Nephron (organoid): Measurements from ENCODE around the gene ALOX12.
A peak's percentile ranks its signal among the peaks of the same experiment; 100 is the strongest.
"Not testable (repeated sequence)": the region's sequence is repeated elsewhere in the genome, so short reads cannot be mapped to it uniquely, and the experiment has no call there.

Experiments
- H3K27ac Mint-ChIP-seq, 3 experiments: 2 replicates each; pipeline ENCODE4 v1.8.0; 2020; ENCODE audit warnings: mixed read lengths in 3 of 3, mild to moderate bottlenecking in 2 of 3, moderate library complexity in 1 of 3
- H3K27me3 Mint-ChIP-seq: 2 replicates; pipeline ENCODE4 v1.8.0; 2021; ENCODE audit warnings: low read depth, mild to moderate bottlenecking, moderate library complexity, mixed read lengths
- H3K36me3 Mint-ChIP-seq: 2 replicates; pipeline ENCODE4 v1.8.0; 2020; ENCODE audit warnings: low read depth, mixed read lengths
- H3K4me1 Mint-ChIP-seq: 2 replicates; pipeline ENCODE4 v1.8.0; 2020; ENCODE audit warnings: mixed read lengths
- H3K4me3 Mint-ChIP-seq, 3 experiments: 2 replicates each; pipeline ENCODE4 v1.8.0; 2020; ENCODE audit warnings: mild to moderate bottlenecking in 3 of 3, mixed read lengths in 3 of 3, moderate library complexity in 2 of 3
- H3K9me3 Mint-ChIP-seq: 2 replicates; pipeline ENCODE4 v1.8.0; 2020; ENCODE audit warnings: mixed read lengths
- TF ChIP-seq, protein P1 (sequence below), 3 experiments: fragments of 200-600 bp; sonication (generic); IDR thresholded peaks; one replicate each; pipeline ENCODE4 v1.5.0; 2021; ENCODE audit warnings: antibody characterized with exemption in 3 of 3; ENCODE audit not compliant: unreplicated experiment in 3 of 3

Gene ALOX12, protein sequence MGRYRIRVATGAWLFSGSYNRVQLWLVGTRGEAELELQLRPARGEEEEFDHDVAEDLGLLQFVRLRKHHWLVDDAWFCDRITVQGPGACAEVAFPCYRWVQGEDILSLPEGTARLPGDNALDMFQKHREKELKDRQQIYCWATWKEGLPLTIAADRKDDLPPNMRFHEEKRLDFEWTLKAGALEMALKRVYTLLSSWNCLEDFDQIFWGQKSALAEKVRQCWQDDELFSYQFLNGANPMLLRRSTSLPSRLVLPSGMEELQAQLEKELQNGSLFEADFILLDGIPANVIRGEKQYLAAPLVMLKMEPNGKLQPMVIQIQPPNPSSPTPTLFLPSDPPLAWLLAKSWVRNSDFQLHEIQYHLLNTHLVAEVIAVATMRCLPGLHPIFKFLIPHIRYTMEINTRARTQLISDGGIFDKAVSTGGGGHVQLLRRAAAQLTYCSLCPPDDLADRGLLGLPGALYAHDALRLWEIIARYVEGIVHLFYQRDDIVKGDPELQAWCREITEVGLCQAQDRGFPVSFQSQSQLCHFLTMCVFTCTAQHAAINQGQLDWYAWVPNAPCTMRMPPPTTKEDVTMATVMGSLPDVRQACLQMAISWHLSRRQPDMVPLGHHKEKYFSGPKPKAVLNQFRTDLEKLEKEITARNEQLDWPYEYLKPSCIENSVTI

DNA sequence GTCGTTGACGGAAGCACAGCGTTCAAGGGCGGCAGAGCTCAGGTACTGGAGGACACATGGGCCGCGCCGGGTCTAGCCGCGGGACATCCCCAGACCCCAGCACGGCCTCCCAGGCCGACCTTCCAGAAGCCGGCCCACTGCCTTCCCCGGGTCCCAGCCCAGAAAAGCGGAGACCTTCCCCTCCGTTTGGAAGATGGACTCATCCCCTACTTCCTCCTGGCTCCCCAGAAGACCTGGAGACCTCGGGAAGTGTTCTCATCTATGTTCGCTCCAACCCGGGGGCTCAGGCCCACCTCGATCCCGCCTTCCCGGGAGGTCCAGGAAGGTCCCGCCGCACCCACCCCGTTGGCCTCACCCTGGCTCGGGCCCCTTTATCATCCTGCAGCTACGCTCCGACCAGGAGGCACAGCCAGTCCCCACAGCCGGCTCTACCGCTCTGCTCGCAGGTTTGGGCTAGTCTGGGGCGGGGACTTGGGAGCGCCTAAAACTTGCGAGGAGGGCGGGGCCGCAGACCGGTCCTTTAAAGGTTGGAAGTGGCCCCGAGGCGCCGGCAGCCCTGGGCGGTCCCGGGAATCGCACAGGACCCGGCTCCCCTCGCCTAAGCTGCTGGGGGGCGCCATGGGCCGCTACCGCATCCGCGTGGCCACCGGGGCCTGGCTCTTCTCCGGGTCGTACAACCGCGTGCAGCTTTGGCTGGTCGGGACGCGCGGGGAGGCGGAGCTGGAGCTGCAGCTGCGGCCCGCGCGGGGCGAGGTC lies at the start of gene ALOX12:
TSS of gene ALOX12 (plus strand) at position 550 of the 756 bp plus-strand sequence. CDS start at position 619, 69 bp downstream.
- H3K4me3 Mint-ChIP-seq = peak within 1 kb of the TSS; percentile 41 to 70 (median 61)
- H3K4me1 Mint-ChIP-seq = peaks cover 6% of the 10 kb centered on the region
- H3K36me3 Mint-ChIP-seq = peaks cover 38% of the 10 kb centered on the region

DNA sequence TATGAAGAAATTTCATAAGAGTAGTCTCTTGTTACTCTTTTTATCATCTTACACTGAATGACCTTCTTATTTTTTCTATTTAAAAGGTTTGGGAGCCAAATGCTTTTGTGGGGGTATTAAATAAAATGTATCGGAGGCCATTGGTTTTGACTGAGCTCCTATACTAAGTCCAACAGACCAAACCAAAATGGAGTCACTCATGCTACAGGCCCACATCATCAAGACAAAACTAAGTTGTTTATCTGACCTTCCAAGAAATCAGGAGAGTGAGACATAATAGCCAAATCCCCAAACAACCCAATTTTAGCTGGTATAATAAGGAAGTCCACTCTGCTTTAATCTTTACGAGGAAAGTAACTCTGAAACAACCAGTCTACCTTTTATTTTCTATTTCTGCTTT lies 48.1 kb upstream of the ALOX12 start:
- Mint-ChIP-seq H3K4me3 (no peak overlapping the region), H3K9me3 (no peaks in the 10 kb centered on the region), H3K27ac (no peak overlapping the region)

More for the DNA sequence above, at the start of gene ALOX12:
- no peaks in the 10 kb centered on the region for H3K9me3 Mint-ChIP-seq
- no peak within 1 kb of the TSS for H3K27ac Mint-ChIP-seq
- peaks cover 17% of the 10 kb centered on the region for H3K27me3 Mint-ChIP-seq
- TF ChIP-seq, protein P1, sequence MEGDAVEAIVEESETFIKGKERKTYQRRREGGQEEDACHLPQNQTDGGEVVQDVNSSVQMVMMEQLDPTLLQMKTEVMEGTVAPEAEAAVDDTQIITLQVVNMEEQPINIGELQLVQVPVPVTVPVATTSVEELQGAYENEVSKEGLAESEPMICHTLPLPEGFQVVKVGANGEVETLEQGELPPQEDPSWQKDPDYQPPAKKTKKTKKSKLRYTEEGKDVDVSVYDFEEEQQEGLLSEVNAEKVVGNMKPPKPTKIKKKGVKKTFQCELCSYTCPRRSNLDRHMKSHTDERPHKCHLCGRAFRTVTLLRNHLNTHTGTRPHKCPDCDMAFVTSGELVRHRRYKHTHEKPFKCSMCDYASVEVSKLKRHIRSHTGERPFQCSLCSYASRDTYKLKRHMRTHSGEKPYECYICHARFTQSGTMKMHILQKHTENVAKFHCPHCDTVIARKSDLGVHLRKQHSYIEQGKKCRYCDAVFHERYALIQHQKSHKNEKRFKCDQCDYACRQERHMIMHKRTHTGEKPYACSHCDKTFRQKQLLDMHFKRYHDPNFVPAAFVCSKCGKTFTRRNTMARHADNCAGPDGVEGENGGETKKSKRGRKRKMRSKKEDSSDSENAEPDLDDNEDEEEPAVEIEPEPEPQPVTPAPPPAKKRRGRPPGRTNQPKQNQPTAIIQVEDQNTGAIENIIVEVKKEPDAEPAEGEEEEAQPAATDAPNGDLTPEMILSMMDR (IDR thresholded peaks at IDR 0.05; ENCODE audit: unreplicated experiment in 3 of 3) = no peak

DNA sequence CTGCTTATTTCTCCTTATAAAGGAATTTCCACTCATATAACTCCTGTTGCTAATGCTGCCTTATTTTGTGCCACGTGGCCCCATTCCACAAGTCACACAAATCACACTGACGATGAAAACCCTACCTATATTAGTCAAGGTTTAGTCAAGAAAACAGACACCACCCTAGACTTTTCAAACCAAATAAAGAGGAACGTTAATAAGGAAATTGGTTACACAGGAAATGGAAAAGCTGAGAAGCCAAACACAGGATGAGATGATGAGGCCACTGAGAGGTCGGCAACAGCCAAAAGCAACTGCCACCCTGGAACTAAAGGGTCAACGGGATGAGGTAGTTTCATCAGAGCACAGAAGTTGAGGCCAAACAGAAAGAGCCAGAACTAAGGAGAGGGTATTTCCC lies 47.3 kb upstream of the ALOX12 start:
- Mint-ChIP-seq H3K27me3 (peaks cover 4% of the 10 kb centered on the region), H3K36me3 (no peaks in the 10 kb centered on the region), H3K27ac (no peak overlapping the region), H3K4me1 (no peaks in the 10 kb centered on the region), H3K4me3 (no peak overlapping the region), H3K9me3 (no peaks in the 10 kb centered on the region)
- TF ChIP-seq, protein P1 (IDR thresholded peaks at IDR 0.05; ENCODE audit: unreplicated experiment in 3 of 3) = no peak

More for the DNA sequence above, 48.1 kb upstream of the ALOX12 start:
- TF ChIP-seq, protein P1 (IDR thresholded peaks at IDR 0.05; ENCODE audit: unreplicated experiment in 3 of 3) = no peak
- Mint-ChIP-seq H3K36me3 (no peaks in the 10 kb centered on the region), H3K27me3 (peaks cover 4% of the 10 kb centered on the region), H3K4me1 (no peaks in the 10 kb centered on the region)

DNA sequence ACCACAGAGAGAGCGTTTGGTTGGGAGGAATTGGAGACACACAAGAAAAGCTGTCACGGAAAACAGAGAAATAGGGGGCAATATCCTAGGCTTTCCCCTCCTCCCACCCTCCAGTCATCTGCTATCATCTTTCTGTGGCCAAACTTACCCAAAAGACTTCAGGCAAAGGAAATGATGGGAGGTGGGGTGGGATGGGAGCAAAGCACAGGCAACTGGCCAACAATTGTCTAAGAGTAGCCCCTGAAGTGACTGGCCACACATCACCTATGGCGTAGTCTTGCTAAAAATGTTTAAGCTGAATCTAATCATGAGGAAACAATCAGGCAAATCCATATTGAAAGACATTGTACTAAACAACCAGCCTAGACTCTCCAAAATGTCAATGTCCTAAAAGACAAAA lies 46.9 kb upstream of the ALOX12 start:
- Mint-ChIP-seq H3K27me3 (peaks cover 4% of the 10 kb centered on the region), H3K36me3 (no peaks in the 10 kb centered on the region), H3K27ac (no peak overlapping the region), H3K4me3 (no peak overlapping the region), H3K4me1 (no peaks in the 10 kb centered on the region), H3K9me3 (peaks cover 3% of the 10 kb centered on the region)
- TF ChIP-seq, protein P1 (IDR thresholded peaks at IDR 0.05; ENCODE audit: unreplicated experiment in 3 of 3) = no peak

DNA sequence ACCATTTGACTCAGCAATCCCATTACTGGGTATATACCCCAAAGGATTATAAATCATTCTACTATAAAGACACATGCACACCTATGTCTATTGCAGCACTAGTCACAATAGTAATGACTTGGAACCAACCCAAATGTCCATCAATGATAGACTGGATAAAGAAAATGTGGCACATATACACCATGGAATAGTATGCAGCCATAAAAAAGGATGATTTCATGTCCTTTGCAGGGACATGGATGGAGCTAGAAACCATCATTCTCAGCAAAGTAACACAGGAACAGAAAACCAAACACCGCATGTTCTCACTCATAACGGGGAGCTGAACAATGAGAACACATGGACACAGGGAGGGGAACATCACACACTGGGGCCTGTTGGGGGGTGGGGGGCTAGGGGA lies 44.9 kb upstream of the ALOX12 start:
- H3K27me3 Mint-ChIP-seq, H3K9me3 Mint-ChIP-seq, H3K4me3 Mint-ChIP-seq, H3K27ac Mint-ChIP-seq, H3K4me1 Mint-ChIP-seq, H3K36me3 Mint-ChIP-seq: not testable (repeated sequence)

DNA sequence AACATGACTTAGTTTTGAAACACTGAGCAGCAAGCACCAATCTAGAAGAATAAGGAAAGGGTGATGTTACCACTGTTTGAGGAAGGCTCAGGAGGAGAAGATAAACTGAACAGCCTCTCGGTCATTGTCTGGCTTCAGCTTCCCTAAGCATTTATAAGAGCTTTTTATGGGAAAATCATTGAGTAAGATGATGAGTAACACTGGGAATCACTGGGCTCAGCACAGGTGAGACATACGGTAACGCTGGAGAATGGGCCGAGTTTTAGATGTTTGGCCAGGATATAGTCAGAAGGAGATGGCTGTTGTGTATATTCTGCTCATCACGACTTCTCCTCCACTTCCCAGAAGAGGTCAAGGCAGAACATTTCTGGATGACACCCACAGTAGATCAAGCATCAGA lies 42.2 kb upstream of the ALOX12 start:
- peaks cover 2% of the 10 kb centered on the region for H3K27me3 Mint-ChIP-seq

More for the DNA sequence above, 42.2 kb upstream of the ALOX12 start:
- H3K4me1 Mint-ChIP-seq = no peaks in the 10 kb centered on the region
- H3K4me3 Mint-ChIP-seq = no peak overlapping the region
- TF ChIP-seq, protein P1 (IDR thresholded peaks at IDR 0.05; ENCODE audit: unreplicated experiment in 3 of 3) = no peak
- no peaks in the 10 kb centered on the region for H3K36me3 Mint-ChIP-seq
- H3K9me3 Mint-ChIP-seq = peaks cover 3% of the 10 kb centered on the region
- H3K27ac Mint-ChIP-seq = no peak overlapping the region
